ENCODE results near the gene CAMK2A.

DNA sequence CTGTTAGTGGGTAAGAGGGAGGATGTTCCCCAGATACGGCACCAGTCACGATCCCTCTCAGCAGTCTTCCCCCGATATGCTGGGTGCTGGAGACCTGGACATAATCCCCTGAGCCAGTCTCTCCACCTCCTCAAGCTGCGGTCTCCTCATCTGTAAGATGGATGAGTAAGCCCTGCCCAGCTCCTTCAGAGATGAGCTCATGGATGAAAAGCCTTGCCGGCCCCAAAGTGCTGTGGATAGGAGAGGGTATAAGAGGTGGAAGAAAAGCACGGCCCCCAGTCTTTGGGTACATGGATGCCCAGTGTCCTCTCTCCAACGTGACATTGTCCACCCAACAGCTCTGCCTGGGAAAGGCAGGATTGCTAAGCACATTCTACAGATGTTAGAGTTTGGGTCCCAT, 4.5 kb downstream of the CAMK2A start:
- no peak for TF ChIP-seq ZNF558 (tag by site-specific recombination; IDR thresholded peaks at IDR 0.05)
- TF ChIP-seq, protein P1, sequence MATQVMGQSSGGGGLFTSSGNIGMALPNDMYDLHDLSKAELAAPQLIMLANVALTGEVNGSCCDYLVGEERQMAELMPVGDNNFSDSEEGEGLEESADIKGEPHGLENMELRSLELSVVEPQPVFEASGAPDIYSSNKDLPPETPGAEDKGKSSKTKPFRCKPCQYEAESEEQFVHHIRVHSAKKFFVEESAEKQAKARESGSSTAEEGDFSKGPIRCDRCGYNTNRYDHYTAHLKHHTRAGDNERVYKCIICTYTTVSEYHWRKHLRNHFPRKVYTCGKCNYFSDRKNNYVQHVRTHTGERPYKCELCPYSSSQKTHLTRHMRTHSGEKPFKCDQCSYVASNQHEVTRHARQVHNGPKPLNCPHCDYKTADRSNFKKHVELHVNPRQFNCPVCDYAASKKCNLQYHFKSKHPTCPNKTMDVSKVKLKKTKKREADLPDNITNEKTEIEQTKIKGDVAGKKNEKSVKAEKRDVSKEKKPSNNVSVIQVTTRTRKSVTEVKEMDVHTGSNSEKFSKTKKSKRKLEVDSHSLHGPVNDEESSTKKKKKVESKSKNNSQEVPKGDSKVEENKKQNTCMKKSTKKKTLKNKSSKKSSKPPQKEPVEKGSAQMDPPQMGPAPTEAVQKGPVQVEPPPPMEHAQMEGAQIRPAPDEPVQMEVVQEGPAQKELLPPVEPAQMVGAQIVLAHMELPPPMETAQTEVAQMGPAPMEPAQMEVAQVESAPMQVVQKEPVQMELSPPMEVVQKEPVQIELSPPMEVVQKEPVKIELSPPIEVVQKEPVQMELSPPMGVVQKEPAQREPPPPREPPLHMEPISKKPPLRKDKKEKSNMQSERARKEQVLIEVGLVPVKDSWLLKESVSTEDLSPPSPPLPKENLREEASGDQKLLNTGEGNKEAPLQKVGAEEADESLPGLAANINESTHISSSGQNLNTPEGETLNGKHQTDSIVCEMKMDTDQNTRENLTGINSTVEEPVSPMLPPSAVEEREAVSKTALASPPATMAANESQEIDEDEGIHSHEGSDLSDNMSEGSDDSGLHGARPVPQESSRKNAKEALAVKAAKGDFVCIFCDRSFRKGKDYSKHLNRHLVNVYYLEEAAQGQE (tag by site-specific recombination; IDR thresholded peaks at IDR 0.05) = no peak
- TF ChIP-seq, protein P2, sequence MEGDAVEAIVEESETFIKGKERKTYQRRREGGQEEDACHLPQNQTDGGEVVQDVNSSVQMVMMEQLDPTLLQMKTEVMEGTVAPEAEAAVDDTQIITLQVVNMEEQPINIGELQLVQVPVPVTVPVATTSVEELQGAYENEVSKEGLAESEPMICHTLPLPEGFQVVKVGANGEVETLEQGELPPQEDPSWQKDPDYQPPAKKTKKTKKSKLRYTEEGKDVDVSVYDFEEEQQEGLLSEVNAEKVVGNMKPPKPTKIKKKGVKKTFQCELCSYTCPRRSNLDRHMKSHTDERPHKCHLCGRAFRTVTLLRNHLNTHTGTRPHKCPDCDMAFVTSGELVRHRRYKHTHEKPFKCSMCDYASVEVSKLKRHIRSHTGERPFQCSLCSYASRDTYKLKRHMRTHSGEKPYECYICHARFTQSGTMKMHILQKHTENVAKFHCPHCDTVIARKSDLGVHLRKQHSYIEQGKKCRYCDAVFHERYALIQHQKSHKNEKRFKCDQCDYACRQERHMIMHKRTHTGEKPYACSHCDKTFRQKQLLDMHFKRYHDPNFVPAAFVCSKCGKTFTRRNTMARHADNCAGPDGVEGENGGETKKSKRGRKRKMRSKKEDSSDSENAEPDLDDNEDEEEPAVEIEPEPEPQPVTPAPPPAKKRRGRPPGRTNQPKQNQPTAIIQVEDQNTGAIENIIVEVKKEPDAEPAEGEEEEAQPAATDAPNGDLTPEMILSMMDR (tag by site-specific recombination; IDR thresholded peaks at IDR 0.05) = no peak
- TF ChIP-seq, protein P3, sequence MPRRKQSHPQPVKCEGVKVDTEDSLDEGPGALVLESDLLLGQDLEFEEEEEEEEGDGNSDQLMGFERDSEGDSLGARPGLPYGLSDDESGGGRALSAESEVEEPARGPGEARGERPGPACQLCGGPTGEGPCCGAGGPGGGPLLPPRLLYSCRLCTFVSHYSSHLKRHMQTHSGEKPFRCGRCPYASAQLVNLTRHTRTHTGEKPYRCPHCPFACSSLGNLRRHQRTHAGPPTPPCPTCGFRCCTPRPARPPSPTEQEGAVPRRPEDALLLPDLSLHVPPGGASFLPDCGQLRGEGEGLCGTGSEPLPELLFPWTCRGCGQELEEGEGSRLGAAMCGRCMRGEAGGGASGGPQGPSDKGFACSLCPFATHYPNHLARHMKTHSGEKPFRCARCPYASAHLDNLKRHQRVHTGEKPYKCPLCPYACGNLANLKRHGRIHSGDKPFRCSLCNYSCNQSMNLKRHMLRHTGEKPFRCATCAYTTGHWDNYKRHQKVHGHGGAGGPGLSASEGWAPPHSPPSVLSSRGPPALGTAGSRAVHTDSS (tag by site-specific recombination; IDR thresholded peaks at IDR 0.05) = no peak

All from HEK293 (cell line).